Ectodermal cell (in vitro differentiated cells): ENCODE data around the gene SOD1. TPM values are rescaled to one million over a fixed set of nuclear protein-coding genes. Genes with fewer than 3 reads are reported as not detected.

Experiments used
- H3K27ac ChIP-seq: 2 replicates; pipeline ENCODE4 v1.7.0; 2013; ENCODE audit warnings: mild to moderate bottlenecking, low read depth, low read length; ENCODE audit not compliant: insufficient read depth, poor library complexity, severe bottlenecking
- H3K27me3 ChIP-seq: 2 replicates; pipeline ENCODE4 v1.7.0; 2013; ENCODE audit warnings: mild to moderate bottlenecking, low read length; ENCODE audit not compliant: insufficient read depth, control insufficient read depth, poor library complexity, severe bottlenecking
- H3K36me3 ChIP-seq: one replicate; pipeline ENCODE4 v1.7.0; 2013; ENCODE audit warnings: low read length; ENCODE audit not compliant: control insufficient read depth, insufficient read depth
- H3K4me1 ChIP-seq: one replicate; pipeline ENCODE4 v1.7.0; 2013; ENCODE audit warnings: low read length; ENCODE audit not compliant: control insufficient read depth, insufficient read depth
- H3K4me3 ChIP-seq: 2 replicates; pipeline ENCODE4 v1.7.0; 2013; ENCODE audit warnings: low read depth, low read length, control low read depth; ENCODE audit not compliant: insufficient read depth
- H3K9me3 ChIP-seq: 2 replicates; pipeline ENCODE4 v1.7.0; 2013; ENCODE audit warnings: mild to moderate bottlenecking, low read length, moderate library complexity; ENCODE audit not compliant: control insufficient read depth
- WGBS, 2 experiments: methylation state at CpG; one replicate each; pipeline ENCODE4 v1.1.7; 2013; ENCODE audit warnings: missing lambda C conversion rate in 2 of 2; 5-methylcytosine and 5-hydroxymethylcytosine counted together
- polyA plus RNA-seq, 4 experiments: library from polyadenylated mRNA; stranded (reverse); fragments of 50-300 nt; gene quantifications; one replicate each; pipeline ENCODE4 v1.2.3, GENCODE V29; 2013

The SOD1 gene
- 141 TPM for polyA plus RNA-seq (2013, experiment 1 of 4)
- polyA plus RNA-seq (2013, experiment 2 of 4), result 137 TPM
- 156 TPM for polyA plus RNA-seq (2013, experiment 3 of 4)
- polyA plus RNA-seq (2013, experiment 4 of 4), result 171 TPM

- H3K27me3 ChIP-seq, result no peaks in the 10 kb centered on the region
- no peaks in the 10 kb centered on the region for H3K4me1 ChIP-seq
- 0% methylated on average over 87 of the region's 87 CpGs for WGBS, 2 experiments
- H3K36me3 ChIP-seq, result peaks cover 9% of the 10 kb centered on the region
- H3K9me3 ChIP-seq, result no peaks in the 10 kb centered on the region
- H3K27ac ChIP-seq, result no peak within 1 kb of the TSS
- peak within 1 kb of the TSS; percentile 63 for H3K4me3 ChIP-seq
These were observed at the start of gene SOD1 for GRCh38 chr21:31659536-31660258. Gene SOD1 (plus strand): TSS chr21:31659693. CDS start chr21:31659770, 77 bp downstream.

GRCh38 chr21:31611445-31611844, 48.0 kb upstream of the SOD1 start:
- H3K9me3 ChIP-seq, result no peaks in the 10 kb centered on the region
- 92 to 96% methylated on average over 7 of the region's 7 CpGs for WGBS, 2 experiments
- H3K36me3 ChIP-seq, result no peaks in the 10 kb centered on the region
- H3K4me3 ChIP-seq, result no peak overlapping the region
- no peak overlapping the region for H3K27ac ChIP-seq
- H3K27me3 ChIP-seq, result no peaks in the 10 kb centered on the region
- H3K4me1 ChIP-seq, result peaks cover 7% of the 10 kb centered on the region

GRCh38 chr21:31612894-31613785, 46.4 kb upstream of the SOD1 start:
- H3K9me3 ChIP-seq, result no peaks in the 10 kb centered on the region
- peak overlapping the region; percentile 1 for H3K27ac ChIP-seq
- 72 to 77% methylated on average over 22 of the region's 22 CpGs for WGBS, 2 experiments
- no peak overlapping the region for H3K4me3 ChIP-seq
- peaks cover 7% of the 10 kb centered on the region for H3K4me1 ChIP-seq
- H3K36me3 ChIP-seq, result no peaks in the 10 kb centered on the region
- H3K27me3 ChIP-seq, result no peaks in the 10 kb centered on the region

GRCh38 chr21:31614705-31615104, 44.8 kb upstream of the SOD1 start:
- no peaks in the 10 kb centered on the region for H3K36me3 ChIP-seq
- H3K27ac ChIP-seq, result no peak overlapping the region
- H3K4me1 ChIP-seq, result peaks cover 7% of the 10 kb centered on the region
- no peak overlapping the region for H3K4me3 ChIP-seq
- whole genome bisulfite sequencing, 2 experiments, result 100% methylated on average over 1 of the region's 1 CpG
- H3K27me3 ChIP-seq, result no peaks in the 10 kb centered on the region
- no peaks in the 10 kb centered on the region for H3K9me3 ChIP-seq

- Histone ChIP-seq H3K9me3 (no peaks in the 10 kb centered on the region), H3K27ac (no peak overlapping the region), H3K36me3 (no peaks in the 10 kb centered on the region), H3K4me3 (no peak overlapping the region), H3K27me3 (no peaks in the 10 kb centered on the region), H3K4me1 (peaks cover 7% of the 10 kb centered on the region)
- 91 to 92% methylated on average over 9 of the region's 9 CpGs for WGBS, 2 experiments
These were observed 43.3 kb upstream of the SOD1 start for GRCh38 chr21:31616216-31616615.

- Histone ChIP-seq H3K27ac (no peak overlapping the region), H3K27me3 (no peaks in the 10 kb centered on the region), H3K4me3 (no peak overlapping the region), H3K9me3 (no peaks in the 10 kb centered on the region), H3K4me1 (no peaks in the 10 kb centered on the region), H3K36me3 (no peaks in the 10 kb centered on the region)
- 85 to 92% methylated on average over 2 of the region's 2 CpGs for WGBS, 2 experiments
These were observed 40.6 kb upstream of the SOD1 start for GRCh38 chr21:31618696-31619430.

- Histone ChIP-seq H3K27me3 (no peaks in the 10 kb centered on the region), H3K9me3 (no peaks in the 10 kb centered on the region), H3K27ac (no peak overlapping the region), H3K4me3 (no peak overlapping the region), H3K36me3 (no peaks in the 10 kb centered on the region), H3K4me1 (no peaks in the 10 kb centered on the region)
- WGBS, 2 experiments, result 92 to 96% methylated on average over 3 of the region's 3 CpGs
These were observed 37.1 kb upstream of the SOD1 start for GRCh38 chr21:31622397-31622796.

- Histone ChIP-seq H3K4me1 (no peaks in the 10 kb centered on the region), H3K27ac (no peak overlapping the region), H3K4me3 (no peak overlapping the region), H3K27me3 (no peaks in the 10 kb centered on the region), H3K36me3 (no peaks in the 10 kb centered on the region), H3K9me3 (no peaks in the 10 kb centered on the region)
- WGBS, 2 experiments, result 66 to 68% methylated on average over 6 of the region's 6 CpGs
These were observed 35.8 kb upstream of the SOD1 start for GRCh38 chr21:31623664-31624063.

- no peak overlapping the region for H3K4me3 ChIP-seq
- WGBS, 2 experiments, result 60 to 81% methylated on average over 1 to 2 of the region's 3 CpGs
- H3K27ac ChIP-seq, result no peak overlapping the region
- no peaks in the 10 kb centered on the region for H3K9me3 ChIP-seq
- H3K27me3 ChIP-seq, result no peaks in the 10 kb centered on the region
- no peaks in the 10 kb centered on the region for H3K4me1 ChIP-seq
- H3K36me3 ChIP-seq, result no peaks in the 10 kb centered on the region
These were observed 35.3 kb upstream of the SOD1 start for GRCh38 chr21:31624181-31624580.
